Common myeloid progenitor, CD34-positive (primary cell): ENCODE results near the gene PRR36.

Experiments used
- CTCF ChIA-PET: fragments of 350-600 bp; sonication (Branson Sonifier 250); formaldehyde crosslinking; loops from one replicate; lab custom pipeline; 2021; ENCODE audit warnings: antibody characterized with exemption; lab: Charles Lee
- POLR2A ChIA-PET: fragments of 350-600 bp; sonication (Branson Sonifier 250); formaldehyde crosslinking; loops from one replicate; lab custom pipeline; 2021; ENCODE audit warnings: antibody characterized with exemption; lab: Charles Lee
- DNase-seq, 3 donors: peaks; one replicate each; pipeline versions ENCODE4 v3.0.0 to v3.0.0-alpha.2; 2013
- H3K27ac ChIP-seq, 2 experiments: 1 replicate in 1 of 2; 2 replicates in 1 of 2; pipeline ENCODE4 v1.7.0; 2013; ENCODE audit warnings: inconsistent platforms in 2 of 2, low read length in 2 of 2, mild to moderate bottlenecking in 2 of 2, low read depth in 1 of 2, moderate library complexity in 1 of 2; ENCODE audit not compliant: severe bottlenecking in 2 of 2, insufficient read depth in 1 of 2, poor library complexity in 1 of 2
- H3K27me3 ChIP-seq, 5 experiments: replicated peaks in 2 of 5; 1 replicate in 3 of 5; 2 replicates in 2 of 5; pipeline versions ENCODE4 v1.6.1 to v1.7.0; 2013; ENCODE audit warnings: low read length in 4 of 5, mild to moderate bottlenecking in 2 of 5, moderate library complexity in 2 of 5, inconsistent platforms in 1 of 5; ENCODE audit not compliant: insufficient read depth in 5 of 5, control insufficient read depth in 4 of 5
- H3K36me3 ChIP-seq, 4 experiments: 1 replicate in 2 of 4; 2 replicates in 2 of 4; pipeline versions ENCODE4 v1.6.1 to v1.7.0; 2013; ENCODE audit warnings: low read length in 3 of 4, control low read depth in 1 of 4, mild to moderate bottlenecking in 1 of 4; ENCODE audit not compliant: control insufficient read depth in 4 of 4, insufficient read depth in 4 of 4
- H3K4me1 ChIP-seq, 4 experiments: 1 replicate in 3 of 4; 2 replicates in 1 of 4; pipeline versions ENCODE4 v1.6.1 to v1.7.1; 2013; ENCODE audit warnings: low read length in 3 of 4, mild to moderate bottlenecking in 3 of 4, control low read depth in 1 of 4, inconsistent platforms in 1 of 4, moderate library complexity in 1 of 4; ENCODE audit not compliant: control insufficient read depth in 4 of 4, insufficient read depth in 4 of 4; ENCODE audit errors: control extremely low read depth in 1 of 4
- H3K4me3 ChIP-seq, 7 experiments: 1 replicate in 4 of 7; 2 replicates in 3 of 7; pipeline versions ENCODE4 v1.5.1 to v1.7.0; 2013; ENCODE audit warnings: mild to moderate bottlenecking in 7 of 7, low read length in 6 of 7, moderate library complexity in 6 of 7, inconsistent platforms in 2 of 7, low read depth in 2 of 7, control low read depth in 1 of 7; ENCODE audit not compliant: insufficient read depth in 4 of 7, control insufficient read depth in 1 of 7; ENCODE audit errors: extremely low read depth in 1 of 7
- H3K9me3 ChIP-seq, 5 experiments: 1 replicate in 4 of 5; 2 replicates in 1 of 5; pipeline versions ENCODE4 v1.6.1 to v1.7.1; 2013; ENCODE audit warnings: low read length in 4 of 5, mild to moderate bottlenecking in 2 of 5, inconsistent platforms in 1 of 5, low read depth in 1 of 5, moderate library complexity in 1 of 5; ENCODE audit not compliant: control insufficient read depth in 4 of 5, insufficient read depth in 2 of 5; ENCODE audit errors: control extremely low read depth in 1 of 5
- WGBS: methylation state at CpG from one replicate; pipeline ENCODE4 v1.1.5; 2013; ENCODE audit not compliant: insufficient coverage; 5-methylcytosine and 5-hydroxymethylcytosine counted together

Gene PRR36

DNA sequence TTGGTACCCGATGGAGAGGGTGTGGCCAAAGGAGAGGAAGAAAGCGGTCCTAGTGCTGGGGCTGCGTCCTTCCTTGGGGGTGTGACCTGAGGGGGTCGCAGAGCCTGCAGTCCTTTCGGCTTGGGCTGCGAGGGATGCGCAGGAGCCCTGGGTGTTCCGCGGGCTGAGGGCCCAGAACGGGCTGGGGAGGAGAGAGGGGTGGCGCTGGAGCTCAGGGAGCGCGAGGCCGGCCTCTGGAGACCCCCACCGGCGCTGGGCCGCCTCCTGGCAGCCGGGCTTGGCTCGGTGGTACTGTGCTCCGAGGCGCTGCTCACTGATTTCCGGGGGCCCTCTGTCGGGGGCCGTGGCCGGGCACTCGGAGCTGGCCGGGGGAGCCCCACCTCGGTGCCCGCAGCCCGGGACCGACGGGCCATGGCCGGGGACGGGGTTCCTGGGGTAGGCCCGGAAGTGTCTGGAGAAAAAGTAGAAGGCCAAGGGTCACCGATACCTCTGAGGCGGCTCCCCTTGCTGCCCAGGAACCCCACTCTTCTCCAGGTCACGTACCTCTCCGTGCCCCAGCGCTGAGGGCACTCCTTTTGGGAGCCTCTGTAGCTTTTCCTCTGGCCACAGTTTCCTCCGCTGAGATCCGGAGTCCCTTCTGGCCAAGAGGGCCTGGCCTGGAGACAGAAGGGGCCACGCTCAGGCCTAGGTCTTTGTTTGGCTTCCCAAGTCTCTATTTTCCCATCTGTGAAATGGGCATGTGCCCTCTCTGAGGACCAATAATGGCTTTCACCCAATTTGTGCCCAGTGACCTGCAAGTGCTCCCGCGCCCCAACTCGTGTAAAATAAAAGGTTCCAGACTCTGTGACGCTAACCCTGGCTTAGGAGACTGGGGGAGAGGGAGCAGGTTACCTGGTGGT is 1.6 kb downstream of the PRR36 start:
- Histone ChIP-seq H3K4me1 (peaks cover 0 to 64% (median 55%) of the 10 kb centered on the region in 4 experiments), H3K36me3 (no peaks in the 10 kb centered on the region), H3K27ac (no peak overlapping the region), H3K27me3 (peaks cover 0 to 36% (median 13%) of the 10 kb centered on the region in 5 experiments), H3K4me3 (peak overlapping the region in 4 of 7 experiments; percentile 11 to 67 (median 41)), H3K9me3 (no peaks in the 10 kb centered on the region)
- DNase-seq, result no peak
- POLR2A ChIA-PET, result no interaction called here
- CTCF ChIA-PET, result no interaction called here
- WGBS, result 56% methylated on average over 36 of the region's 47 CpGs

GRCh38 chr19:7871437-7872305 is 2.5 kb downstream of the PRR36 start:
- Histone ChIP-seq H3K27me3 (peaks cover 0 to 45% (median 13%) of the 10 kb centered on the region in 5 experiments), H3K9me3 (no peaks in the 10 kb centered on the region), H3K4me1 (peaks cover 0 to 64% (median 55%) of the 10 kb centered on the region in 4 experiments), H3K36me3 (no peaks in the 10 kb centered on the region), H3K4me3 (peak overlapping the region in 5 of 7 experiments; percentile 37 to 67 (median 51)), H3K27ac (no peak overlapping the region)
- CTCF ChIA-PET, result no interaction called here
- POLR2A ChIA-PET, result interaction anchor here (0.6 kb wide), 1 partner anchor 1286 kb away, joined by 4 read pairs; no protein-coding TSS in a partner anchor
- DNase-seq, result peak; percentile 94 to 97 (median 97)
- WGBS, result 4% methylated on average over 31 of the region's 33 CpGs

GRCh38 chr19:7870571-7871436 is 3.4 kb downstream of the PRR36 start:
- POLR2A ChIA-PET, result no interaction called here
- WGBS, result 13% methylated on average over 9 of the region's 11 CpGs

DNA sequence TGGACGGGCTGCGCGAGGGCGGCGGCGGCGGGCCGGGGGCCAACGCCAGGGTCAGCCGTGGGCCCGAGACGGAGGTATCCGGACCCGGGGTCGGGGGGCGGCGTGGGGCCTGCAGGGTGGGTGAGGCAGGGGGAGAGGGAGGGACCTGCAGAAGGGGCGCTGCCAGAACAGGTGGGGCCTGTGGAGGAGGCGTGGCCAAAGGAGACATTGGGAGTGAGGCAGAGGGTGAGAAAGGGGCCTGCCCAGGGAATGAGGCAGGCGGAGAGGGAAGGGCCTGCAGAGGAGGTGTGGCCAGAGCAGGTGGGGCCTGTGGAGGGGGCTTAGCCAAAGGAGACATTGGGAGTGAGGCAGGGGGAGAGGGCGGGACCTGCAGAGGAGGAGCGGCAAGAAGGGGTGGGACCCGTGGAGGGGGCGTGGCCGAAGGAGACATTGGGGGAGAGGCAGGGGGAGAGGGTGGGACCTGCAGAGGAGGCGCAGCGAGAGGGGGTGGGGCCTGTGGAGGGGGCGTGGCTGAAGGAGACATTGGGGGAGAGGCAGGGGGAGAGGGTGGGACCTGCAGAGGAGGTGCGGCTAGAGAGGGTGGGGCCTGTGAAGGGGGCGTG is 4.2 kb downstream of the PRR36 start:
- Histone ChIP-seq H3K27me3 (peaks cover 0 to 45% (median 18%) of the 10 kb centered on the region in 5 experiments), H3K4me3 (peak overlapping the region; percentile 1 to 83 (median 55)), H3K4me1 (peaks cover 0 to 63% (median 55%) of the 10 kb centered on the region in 4 experiments), H3K9me3 (no peaks in the 10 kb centered on the region), H3K27ac (no peak overlapping the region), H3K36me3 (no peaks in the 10 kb centered on the region)
- POLR2A ChIA-PET, result interaction anchor here (1.1 kb wide), 1 partner anchor 50 kb away, joined by 3 read pairs; the partner anchor contains the start of gene SNAPC2
- CTCF ChIA-PET, result interaction anchor here (0.7 to 2.2 kb wide), 14 partner anchors 9 to 129 kb away, joined by 3 to 15 read pairs (median 4); partner anchors contain the start of genes MAP2K7 and SNAPC2
- WGBS, result 14% methylated on average over 17 of the region's 30 CpGs
- peak; percentile 82 to 92 (median 88) for DNase-seq

More at GRCh38 chr19:7870571-7871436, 3.4 kb downstream of the PRR36 start:
- peak; percentile 84 to 93 (median 86) for DNase-seq
- Histone ChIP-seq H3K4me3 (peak overlapping the region in 4 of 7 experiments; percentile 48 to 67 (median 56)), H3K27me3 (peaks cover 0 to 44% (median 13%) of the 10 kb centered on the region in 5 experiments), H3K36me3 (no peaks in the 10 kb centered on the region), H3K27ac (peak overlapping the region in 1 of 2 experiments; percentile 25), H3K9me3 (no peaks in the 10 kb centered on the region), H3K4me1 (peaks cover 0 to 61% (median 55%) of the 10 kb centered on the region in 4 experiments)
- CTCF ChIA-PET, result no interaction called here

DNA sequence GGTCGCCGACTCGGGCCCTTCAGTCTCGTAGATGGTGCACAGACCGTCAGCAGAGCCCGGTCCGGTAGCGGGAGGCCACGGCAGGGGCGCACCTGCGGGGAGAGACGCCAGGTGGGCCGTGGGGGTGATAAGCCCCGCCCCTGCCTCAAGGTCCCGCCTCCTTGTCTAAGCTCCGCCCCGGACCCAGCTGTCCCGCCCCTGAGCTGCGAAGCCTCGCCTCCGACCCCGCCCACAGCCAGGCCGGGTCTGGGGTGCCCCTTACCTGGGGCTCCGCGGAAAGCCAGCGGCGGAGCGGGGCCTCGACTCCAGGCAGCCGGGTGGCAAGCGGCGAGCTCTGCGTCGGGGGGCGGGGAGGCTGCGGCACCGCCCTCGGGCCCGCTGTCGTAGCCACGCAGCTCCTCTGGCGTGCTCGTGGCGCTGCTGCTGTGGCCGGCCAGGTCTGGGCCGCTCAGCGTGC is 4.7 kb downstream of the PRR36 start:
- peak; percentile 48 to 73 (median 66) for DNase-seq
- H3K27me3 ChIP-seq, result peaks cover 0 to 44% (median 17%) of the 10 kb centered on the region in 5 experiments
- H3K4me3 ChIP-seq, result peak overlapping the region; percentile 1 to 83 (median 55)
- POLR2A ChIA-PET, result interaction anchor here (1.1 kb wide), 1 partner anchor 51 kb away, joined by 3 read pairs; the partner anchor contains the start of gene SNAPC2
- H3K27ac ChIP-seq, result no peak overlapping the region
- H3K4me1 ChIP-seq, result peaks cover 0 to 58% (median 51%) of the 10 kb centered on the region in 4 experiments
- no peaks in the 10 kb centered on the region for H3K36me3 ChIP-seq
- under 1% methylated on average over 32 of the region's 47 CpGs for WGBS
- H3K9me3 ChIP-seq, result no peaks in the 10 kb centered on the region
- CTCF ChIA-PET, result interaction anchor here (0.7 to 2.2 kb wide), 18 partner anchors 9 to 129 kb away, joined by 3 to 15 read pairs (median 4); partner anchors contain the start of genes MAP2K7 and SNAPC2
